Renal cortex interstitium (tissue), 11 donors: ENCODE results near the gene PRSS12. TPM values are rescaled to one million over a fixed set of nuclear protein-coding genes. Genes with fewer than 3 reads are reported as not detected.

ENCODE experiments used
- DNase-seq, 11 donors: peaks; one replicate each; pipeline ENCODE4 v3.0.0-alpha.2; 2013; ENCODE audit warnings: low read depth in 9 of 11, low spot score in 4 of 11; ENCODE audit errors: extremely low read depth in 1 of 11
- polyA plus RNA-seq, 3 donors: library from polyadenylated mRNA; unstranded; fragments of 120-200 nt; gene quantifications; one replicate each; pipeline ENCODE4 v1.2.1, GENCODE V29; 2013; ENCODE audit not compliant: insufficient read length in 3 of 3

PRSS12 gene
- polyA plus RNA-seq, 3 donors = 8.8 to 11.2 (median 9.1) TPM

DNA sequence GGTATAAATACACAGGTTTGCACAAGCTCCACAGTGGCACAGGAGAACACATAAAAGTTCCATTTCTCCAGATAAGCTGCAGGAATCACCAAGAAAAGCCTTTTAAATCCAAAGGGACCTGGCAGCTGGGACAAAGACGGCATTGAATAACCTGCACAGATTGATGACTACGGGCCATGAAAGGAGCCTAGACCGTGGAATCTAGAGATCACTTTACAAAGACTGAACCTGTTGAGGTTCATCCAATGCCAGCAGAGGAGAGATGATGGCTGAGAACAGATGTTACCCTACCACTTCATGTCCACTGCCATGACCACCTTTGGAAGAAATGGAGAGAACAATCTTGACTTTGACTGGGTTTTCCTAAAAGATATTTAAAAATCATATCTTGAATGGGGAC, 88.7 kb downstream of the PRSS12 start:
- no peak for DNase-seq

DNA sequence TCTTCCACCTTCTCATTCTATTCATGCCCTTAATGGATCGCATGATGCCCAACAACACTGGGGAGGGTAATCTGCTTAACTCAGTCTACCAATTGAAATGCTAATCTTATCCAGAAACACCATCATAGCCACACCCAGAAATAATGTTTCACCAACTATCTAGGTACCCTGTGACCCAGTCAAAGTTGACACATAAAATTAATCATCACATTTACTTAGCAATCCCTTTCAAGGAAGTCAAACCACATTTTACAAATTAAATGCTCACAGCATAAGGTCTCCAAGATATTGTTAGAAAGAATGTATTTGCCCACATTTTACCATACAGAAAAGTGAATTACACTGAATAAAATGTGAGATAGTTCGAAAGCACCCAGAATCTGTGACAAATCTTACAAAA, 92.5 kb downstream of the PRSS12 start:
- no peak for DNase-seq

DNA sequence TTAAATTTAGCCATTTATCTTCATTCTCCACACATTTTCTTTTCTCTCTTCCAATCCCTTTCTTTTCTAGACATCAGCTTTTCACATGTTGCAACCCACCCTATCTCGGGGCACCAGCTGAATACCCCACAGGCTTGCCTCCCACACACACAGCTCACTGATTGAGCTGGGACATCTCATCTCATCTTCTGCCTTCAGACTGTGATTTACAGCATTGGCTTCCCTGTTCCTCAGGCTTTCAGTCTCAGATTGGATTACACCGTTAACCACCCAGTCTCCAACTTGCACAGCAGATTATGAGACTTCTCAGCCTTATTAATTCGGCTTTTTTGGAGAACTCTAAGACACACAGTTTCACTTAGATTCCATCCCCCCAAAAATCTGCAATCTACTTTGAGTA, 93.7 kb downstream of the PRSS12 start:
- no peak for DNase-seq

DNA sequence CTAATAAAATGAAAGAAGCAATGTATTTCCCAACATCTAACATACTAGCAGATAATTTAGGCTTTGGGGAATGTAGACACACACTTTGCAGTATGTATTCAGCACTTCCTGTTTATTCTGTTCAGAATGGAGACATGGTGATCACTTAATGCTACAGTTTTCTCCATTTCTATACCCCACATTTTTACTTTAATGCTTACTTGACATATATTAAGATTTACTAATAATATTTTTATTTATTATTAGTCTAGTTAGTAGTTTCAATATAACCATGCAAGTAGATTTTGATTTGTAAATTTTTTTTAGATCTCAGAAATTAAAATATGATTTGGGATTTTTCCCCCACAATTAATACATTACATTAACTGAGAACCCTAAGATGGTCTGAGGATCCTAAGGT, 98.4 kb downstream of the PRSS12 start:
- DNase-seq = no peak

DNA sequence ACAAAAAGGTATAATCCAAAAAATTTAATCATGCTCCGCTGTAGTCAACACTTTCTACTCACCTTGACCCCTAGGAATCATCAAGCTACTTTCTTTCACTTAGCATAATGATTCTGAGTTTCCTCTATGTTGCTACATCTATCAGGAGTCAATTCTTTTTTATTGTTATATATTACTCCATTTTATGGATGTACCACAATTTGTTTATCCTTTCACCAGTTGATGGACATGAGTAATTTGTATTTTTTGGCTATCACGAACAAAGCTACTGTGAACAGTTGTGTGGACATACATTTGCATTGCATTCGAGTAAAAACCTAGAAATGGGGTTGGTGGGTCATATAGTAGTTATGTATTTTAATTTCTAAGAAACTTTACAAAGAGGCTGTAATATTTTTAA, 102.9 kb downstream of the PRSS12 start:
- DNase-seq = no peak

DNA sequence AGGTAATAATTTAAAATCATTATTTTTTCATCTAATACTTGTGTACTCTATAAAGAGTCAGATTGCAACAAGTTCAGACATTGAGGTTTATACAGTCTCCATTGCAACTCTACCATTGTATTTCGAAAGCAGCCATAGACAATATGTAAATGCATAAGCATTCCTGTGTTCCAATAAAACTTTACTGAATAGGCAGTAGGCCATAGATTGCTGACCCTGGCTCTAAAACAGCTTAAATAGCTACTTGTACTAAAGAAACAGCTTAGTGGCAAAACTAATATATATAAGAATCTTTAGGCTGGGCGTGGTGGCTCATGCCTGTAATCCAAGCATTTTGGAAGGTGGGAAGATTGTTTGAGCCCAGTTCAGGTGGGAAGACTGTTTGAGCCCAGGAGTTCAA, 115.3 kb downstream of the PRSS12 start:
- DNase-seq = no peak

DNA sequence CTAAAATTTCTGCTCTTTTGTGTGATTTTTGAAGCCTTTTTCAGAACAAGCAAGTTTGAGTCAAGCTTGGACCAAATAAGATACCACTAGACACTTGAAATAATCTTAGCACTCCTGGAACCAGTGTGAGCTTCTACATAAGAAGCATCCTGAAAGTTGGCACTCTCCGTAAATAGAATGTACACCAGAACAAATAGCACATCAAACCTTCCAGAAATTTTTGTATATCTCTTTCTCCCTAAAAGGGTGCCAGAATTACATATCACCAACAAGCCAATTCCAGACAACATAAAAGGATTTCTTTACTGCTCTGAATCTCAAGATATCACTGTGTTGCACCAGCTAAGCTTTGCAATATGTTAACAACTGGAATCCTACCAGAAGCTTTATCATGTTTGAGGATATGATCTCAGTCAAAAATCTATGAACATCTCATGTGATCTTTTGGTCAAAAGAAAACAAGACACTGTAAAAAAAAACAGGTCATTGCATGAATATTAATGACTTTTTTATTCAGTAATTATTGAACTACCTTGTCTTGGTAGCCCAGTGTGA, 117.2 kb downstream of the PRSS12 start:
- DNase-seq = no peak
